Measurements from ENCODE around the gene AK8. TPM values are rescaled to one million over a fixed set of nuclear protein-coding genes. Genes with fewer than 3 reads are reported as not detected.

AK8 gene
- total and polyA plus RNA-seq, 4 donors, result 0.07 to 0.26 (median 0.11) TPM

GRCh38 chr9:132798817-132799790 is 79.0 kb downstream of the AK8 start (continued):
- no peak for TF ChIP-seq REST (IDR thresholded peaks at IDR 0.05)
- TF ChIP-seq GABPA (IDR thresholded peaks at IDR 0.05 in 1 of 2, conservative IDR thresholded peaks at IDR 0.05 in 1 of 2), result no peak
- TF ChIP-seq YY1 (IDR thresholded peaks at IDR 0.05), result no peak
- no peak for TF ChIP-seq HNF4A (conservative IDR thresholded peaks at IDR 0.05)

DNA sequence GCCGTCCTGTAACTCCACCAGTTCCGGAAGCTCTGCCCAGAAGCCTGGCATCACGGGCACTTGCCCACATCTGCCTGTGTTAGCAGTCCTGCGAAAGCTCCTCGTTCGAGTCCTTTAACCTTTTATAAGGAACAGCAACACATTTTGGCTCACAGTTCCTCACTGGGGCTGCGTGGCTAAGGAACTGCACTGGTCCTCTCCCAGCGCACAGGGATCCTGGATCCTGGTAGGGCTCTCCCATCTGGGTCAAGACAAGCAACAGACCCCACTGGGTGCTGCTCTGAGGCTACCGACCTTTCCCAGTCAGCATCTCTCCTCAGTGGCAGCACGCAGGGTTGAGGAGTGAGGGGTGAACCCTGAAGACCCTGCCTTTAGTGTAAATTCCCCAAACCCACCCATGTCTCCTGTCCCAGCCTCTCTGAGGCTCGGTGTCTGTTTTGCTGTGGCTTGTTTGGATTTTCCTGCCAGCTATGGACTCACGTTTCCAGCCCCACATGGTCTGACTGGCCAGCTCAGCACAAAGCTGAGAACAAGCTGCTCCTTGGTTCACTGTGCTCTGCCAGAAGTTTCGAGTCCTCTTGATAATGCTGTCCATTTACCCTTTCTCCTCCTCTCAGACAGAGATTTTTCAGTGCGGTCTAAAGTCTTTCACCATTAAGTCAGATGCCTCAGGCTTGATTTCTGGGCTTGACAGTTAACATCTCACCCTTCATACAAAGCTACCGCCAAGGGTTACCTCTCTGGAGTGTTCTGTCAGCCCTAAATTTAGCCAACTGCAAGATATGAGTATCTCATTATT is 80.0 kb downstream of the AK8 start:
- WGBS, result 75% methylated on average over 15 of the region's 15 CpGs

More for the DNA sequence above, 80.0 kb downstream of the AK8 start:
- Histone ChIP-seq H3K9me3 (ENCODE audit: control insufficient read depth in 4 of 4, low read length in 3 of 4) (no peaks in the 10 kb centered on the region), H3K4me3 (ENCODE audit: low read depth in 1 of 3, low read length in 3 of 3) (no peak overlapping the region), H3K4me1 (ENCODE audit: control insufficient read depth in 4 of 4, insufficient read depth in 4 of 4, low read length in 3 of 4) (peaks cover 0 to 3% (median 0%) of the 10 kb centered on the region in 4 donors), H3K27ac (ENCODE audit: low read depth in 1 of 2, low read length in 2 of 2) (no peak overlapping the region), H3K36me3 (ENCODE audit: control insufficient read depth in 4 of 4, insufficient read depth in 3 of 4, low read depth in 1 of 4, low read length in 3 of 4) (no peaks in the 10 kb centered on the region), H3K27me3 (ENCODE audit: control insufficient read depth in 4 of 4, insufficient read depth in 4 of 4, low read length in 3 of 4) (peaks cover 0 to 4% (median 0%) of the 10 kb centered on the region in 4 donors), H3K9ac (ENCODE audit: low read depth in 1 of 2, low read length in 2 of 2) (no peak overlapping the region)
- DNase-seq (ENCODE audit: low spot score), result no peak
- TF ChIP-seq CTCF (IDR thresholded peaks at IDR 0.05; ENCODE audit: low read depth, low read length, missing input control), result no peak
- no peak for TF ChIP-seq NR2F2 (IDR thresholded peaks at IDR 0.05)
- TF ChIP-seq RAD21 (IDR thresholded peaks at IDR 0.05), result no peak
- TF ChIP-seq YY1 (IDR thresholded peaks at IDR 0.05), result no peak
- no peak for TF ChIP-seq MAX (IDR thresholded peaks at IDR 0.05)
- no peak for TF ChIP-seq ZBTB33 (IDR thresholded peaks at IDR 0.05)
- TF ChIP-seq JUND (IDR thresholded peaks at IDR 0.05), result no peak
- TF ChIP-seq FOXA2 (IDR thresholded peaks at IDR 0.05), result no peak
- TF ChIP-seq GABPA (IDR thresholded peaks at IDR 0.05 in 1 of 2, conservative IDR thresholded peaks at IDR 0.05 in 1 of 2), result no peak
- no peak for TF ChIP-seq TAF1 (conservative IDR thresholded peaks at IDR 0.05)
- TF ChIP-seq RXRA (IDR thresholded peaks at IDR 0.05), result no peak
